ENCODE results near the gene DDX27. TPM values are rescaled to one million over a fixed set of nuclear protein-coding genes. Genes with fewer than 3 reads are reported as not detected.
A peak's percentile ranks its signal among the peaks of the same experiment; 100 is the strongest.

DDX27 gene
- total RNA-seq (2014; rRNA removed) (80.8 and 97.3 TPM in 2 replicates), Bru-seq, nascent RNA (percentile 89 among the genes with signal in this experiment), BruChase-seq, experiment 1, labeled RNA remaining after a 6-hour chase (percentile 90 among the genes with signal in this experiment), BruChase-seq, experiment 2, labeled RNA remaining after a 2-hour chase (percentile 86 among the genes with signal in this experiment)
- long read RNA-seq, transcript DDX27-207 (21 exons, 2,693 nt), result major isoform, 127 of 291 reads
- long read RNA-seq, partial matches to known transcripts, result 136 of 291 reads
- long read RNA-seq, other reads (novel, unspliced or antisense), result 28 of 291 reads

- DNase-seq, result peak; percentile 100
- TF ChIP-seq EZH2 (IDR thresholded peaks at IDR 0.05; ENCODE audit: low read length, unreplicated experiment) (no peak), CTCF (conservative IDR thresholded peaks at IDR 0.05; ENCODE audit: low read depth, low read length) (no peak), EZH2phosphoT487 (IDR thresholded peaks at IDR 0.05; ENCODE audit: borderline replicate concordance, low read length) (no peak)
- Histone ChIP-seq H3K27ac (ENCODE audit: low read length) (peak within 1 kb of the TSS; percentile 45), H3F3A (ENCODE audit: low read length, unreplicated experiment) (no peaks in the 10 kb centered on the region), H2AFZ (ENCODE audit: low read length) (peak within 1 kb of the TSS; percentile 79), H3K4me3 (ENCODE audit: low read length) (peak within 1 kb of the TSS; percentile 82), H3K79me2 (ENCODE audit: low read length) (peaks cover 29% of the 10 kb centered on the region), H3K36me3 (ENCODE audit: low read depth, low read length) (peaks cover 29% of the 10 kb centered on the region; the same call in 1 of the 2 replicates), H3K4me1 (ENCODE audit: insufficient read depth, low read length) (peaks cover 15% of the 10 kb centered on the region), H3K9me3 (ENCODE audit: low read length) (no peaks in the 10 kb centered on the region), H3K9me2 (replicated peaks; ENCODE audit: low read length) (no peaks in the 10 kb centered on the region), H3K27me3 (ENCODE audit: low read length) (no peaks in the 10 kb centered on the region), H4K20me1 (ENCODE audit: low read length) (peaks cover 5% of the 10 kb centered on the region), H3K4me2 (ENCODE audit: low read length) (peak within 1 kb of the TSS; percentile 88), H3K9ac (ENCODE audit: low read length) (peak within 1 kb of the TSS; percentile 83)
- intact Hi-C loops (cut with micrococcal nuclease), result no loop called here
- ChIA-PET CTCF (interaction anchor here (0.7 kb wide), 2 partner anchors 38 to 43 kb away, joined by 6 read pairs; no protein-coding TSS in a partner anchor), POLR2A (ENCODE audit: unreplicated experiment) (interaction anchor here (0.5 to 0.7 kb wide), 5 partner anchors 12 to 327 kb away, joined by 3 to 18 read pairs (median 3); partner anchors contain the start of gene ZNFX1)
- BruUV-seq (replicated peaks), result TSS peak; percentile 86
- peak; percentile 87 for ATAC-seq
These were observed at the start of gene DDX27 for GRCh38 chr20:49219091-49219923. Gene DDX27 (plus strand): TSS chr20:49219416. CDS start chr20:49219449, 33 bp downstream.

- peaks cover 32% of the 10 kb centered on the region for H3K36me3 ChIP-seq (ENCODE audit: low read depth, low read length)
- H3K4me1 ChIP-seq (ENCODE audit: insufficient read depth, low read length), result no peaks in the 10 kb centered on the region
- H3K9ac ChIP-seq (ENCODE audit: low read length), result no peak overlapping the region
- no peaks in the 10 kb centered on the region for H3K9me2 ChIP-seq (replicated peaks; ENCODE audit: low read length)
- no peak for DNase-seq
- TF ChIP-seq CTCF (conservative IDR thresholded peaks at IDR 0.05; ENCODE audit: low read depth, low read length) (no peak), EZH2 (IDR thresholded peaks at IDR 0.05; ENCODE audit: low read length, unreplicated experiment) (no peak), EZH2phosphoT487 (IDR thresholded peaks at IDR 0.05; ENCODE audit: borderline replicate concordance, low read length) (no peak)
- H4K20me1 ChIP-seq (ENCODE audit: low read length), result peaks cover 8% of the 10 kb centered on the region; the same call in 1 of the 2 replicates
- H3F3A ChIP-seq (ENCODE audit: low read length, unreplicated experiment), result no peaks in the 10 kb centered on the region
- no peak overlapping the region for H3K4me2 ChIP-seq (ENCODE audit: low read length)
- intact Hi-C loops (cut with micrococcal nuclease), result no loop called here
- no peaks in the 10 kb centered on the region for H3K9me3 ChIP-seq (ENCODE audit: low read length)
- H3K79me2 ChIP-seq (ENCODE audit: low read length), result peaks cover 81% of the 10 kb centered on the region
- ChIA-PET CTCF (no interaction called here), POLR2A (ENCODE audit: unreplicated experiment) (no interaction called here)
- no peak for ATAC-seq
- H2AFZ ChIP-seq (ENCODE audit: low read length), result no peak overlapping the region
- H3K4me3 ChIP-seq (ENCODE audit: low read length), result no peak overlapping the region
- no peak overlapping the region for H3K27ac ChIP-seq (ENCODE audit: low read length)
- H3K27me3 ChIP-seq (ENCODE audit: low read length), result no peaks in the 10 kb centered on the region
- BruUV-seq (replicated peaks), result no TSS peak
These were observed 49.7 kb upstream of the DDX27 start for GRCh38 chr20:49169547-49169946.
